Measurements from ENCODE around the gene FHIT.

DNA sequence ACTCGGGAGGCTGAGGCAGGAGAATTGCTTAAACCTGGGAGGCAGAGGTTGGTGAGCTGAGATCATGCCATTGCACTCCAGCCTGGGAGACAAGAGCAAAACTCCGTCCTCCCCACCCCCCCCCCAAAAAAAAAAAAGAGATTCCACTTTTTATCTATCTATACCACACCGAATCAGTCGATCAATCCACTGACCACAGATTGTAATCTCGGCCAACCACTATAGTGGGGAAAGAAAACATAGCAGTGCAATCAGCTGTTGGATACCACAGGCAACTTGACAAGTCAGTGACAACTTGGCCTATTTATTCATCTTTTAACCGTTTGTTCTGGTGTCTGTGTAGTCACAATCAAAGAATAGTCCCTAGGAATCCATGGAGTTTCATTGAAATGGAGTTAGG lies 299.2 kb downstream of the FHIT start:
- TF ChIP-seq, protein P1, sequence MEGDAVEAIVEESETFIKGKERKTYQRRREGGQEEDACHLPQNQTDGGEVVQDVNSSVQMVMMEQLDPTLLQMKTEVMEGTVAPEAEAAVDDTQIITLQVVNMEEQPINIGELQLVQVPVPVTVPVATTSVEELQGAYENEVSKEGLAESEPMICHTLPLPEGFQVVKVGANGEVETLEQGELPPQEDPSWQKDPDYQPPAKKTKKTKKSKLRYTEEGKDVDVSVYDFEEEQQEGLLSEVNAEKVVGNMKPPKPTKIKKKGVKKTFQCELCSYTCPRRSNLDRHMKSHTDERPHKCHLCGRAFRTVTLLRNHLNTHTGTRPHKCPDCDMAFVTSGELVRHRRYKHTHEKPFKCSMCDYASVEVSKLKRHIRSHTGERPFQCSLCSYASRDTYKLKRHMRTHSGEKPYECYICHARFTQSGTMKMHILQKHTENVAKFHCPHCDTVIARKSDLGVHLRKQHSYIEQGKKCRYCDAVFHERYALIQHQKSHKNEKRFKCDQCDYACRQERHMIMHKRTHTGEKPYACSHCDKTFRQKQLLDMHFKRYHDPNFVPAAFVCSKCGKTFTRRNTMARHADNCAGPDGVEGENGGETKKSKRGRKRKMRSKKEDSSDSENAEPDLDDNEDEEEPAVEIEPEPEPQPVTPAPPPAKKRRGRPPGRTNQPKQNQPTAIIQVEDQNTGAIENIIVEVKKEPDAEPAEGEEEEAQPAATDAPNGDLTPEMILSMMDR (IDR thresholded peaks at IDR 0.05; ENCODE audit: poor library complexity), result no peak
- no peak for TF ChIP-seq EZH2 (IDR thresholded peaks at IDR 0.05; ENCODE audit: borderline replicate concordance)

All from hepatocyte (in vitro differentiated cells).